SK-N-SH treated with all-trans-retinoic acid at 6 μM for 48 hours (cell line): ENCODE measurements around the gene C14orf39.
"Not testable (repeated sequence)": the region's sequence is repeated elsewhere in the genome, so short reads cannot be mapped to it uniquely, and the experiment has no call there.

Experiments used
- ATAC-seq: fragments of 200-7000 bp; cut with Tn5 transposase; 3 replicates; pipeline ENCODE4 v1.9.1; 2020; ENCODE audit warnings: mild to moderate bottlenecking, moderate library complexity
- ARNTL ChIP-seq: fragments of 450-650 bp; formaldehyde crosslinking; IDR thresholded peaks from 2 replicates; pipeline ENCODE4 v1.5.0; 2020; ENCODE audit warnings: low read depth, mild to moderate bottlenecking, moderate library complexity, borderline replicate concordance
- BACH2 ChIP-seq: fragments of 250-450 bp; sonication (Bioruptor Pico); IDR thresholded peaks from 2 replicates; pipeline ENCODE4 v1.9.0; 2021; ENCODE audit warnings: mild to moderate bottlenecking, borderline replicate concordance
- CREB5 ChIP-seq: fragments of 250-450 bp; sonication (Bioruptor Pico); IDR thresholded peaks from 2 replicates; pipeline ENCODE4 v1.5.1; 2020; ENCODE audit warnings: low read depth, mild to moderate bottlenecking, moderate library complexity
- CSDC2 ChIP-seq: fragments of 250-450 bp; sonication (Bioruptor Pico); IDR thresholded peaks from 2 replicates; pipeline ENCODE4 v1.5.0; 2020; ENCODE audit warnings: mild to moderate bottlenecking, moderate library complexity
- CSRNP3 ChIP-seq: fragments of 250-450 bp; sonication (Bioruptor Pico); IDR thresholded peaks from 2 replicates; pipeline ENCODE4 v1.5.1; 2021; ENCODE audit warnings: mild to moderate bottlenecking, moderate library complexity
- ESRRG ChIP-seq: fragments of 250-450 bp; sonication (Bioruptor Pico); IDR thresholded peaks from 2 replicates; pipeline ENCODE4 v1.6.1; 2021; ENCODE audit warnings: mild to moderate bottlenecking
- GLIS3 ChIP-seq: fragments of 250-450 bp; sonication (Bioruptor Pico); IDR thresholded peaks from 2 replicates; pipeline ENCODE4 v1.5.0; 2020; ENCODE audit warnings: mild to moderate bottlenecking, moderate library complexity
- ISL1 ChIP-seq: fragments of 250-450 bp; sonication (Bioruptor Pico); IDR thresholded peaks from 2 replicates; pipeline ENCODE4 v2.1.2; 2022; ENCODE audit warnings: mild to moderate bottlenecking, moderate library complexity
- OSR1 ChIP-seq: fragments of 250-450 bp; sonication (Bioruptor Pico); IDR thresholded peaks from 2 replicates; pipeline ENCODE4 v1.8.0; 2022; ENCODE audit warnings: moderate library complexity, mild to moderate bottlenecking, inconsistent platforms
- POU6F1 ChIP-seq: fragments of 250-450 bp; sonication (Bioruptor Pico); IDR thresholded peaks from 2 replicates; pipeline ENCODE4 v1.8.0; 2021; ENCODE audit warnings: low read depth, mild to moderate bottlenecking, moderate library complexity, borderline replicate concordance
- PPARA ChIP-seq: fragments of 250-450 bp; sonication (Bioruptor Pico); IDR thresholded peaks from 2 replicates; pipeline ENCODE4 v1.5.0; 2020; ENCODE audit warnings: mild to moderate bottlenecking, borderline replicate concordance
- RARB ChIP-seq: fragments of 250-450 bp; sonication (Bioruptor Pico); IDR thresholded peaks from 2 replicates; pipeline ENCODE4 v1.8.0; 2021; ENCODE audit warnings: mild to moderate bottlenecking, moderate library complexity
- SNAI2 ChIP-seq: fragments of 250-450 bp; sonication (Bioruptor Pico); IDR thresholded peaks from 2 replicates; pipeline ENCODE4 v1.5.0; 2020; ENCODE audit warnings: mild to moderate bottlenecking, moderate library complexity
- TCF4 ChIP-seq: fragments of 250-450 bp; sonication (Bioruptor Pico); IDR thresholded peaks from 2 replicates; pipeline ENCODE4 v1.8.0; 2021; ENCODE audit warnings: mild to moderate bottlenecking, moderate library complexity, borderline replicate concordance
- TOX ChIP-seq: fragments of 250-450 bp; sonication (Bioruptor Pico); IDR thresholded peaks from 2 replicates; pipeline ENCODE4 v1.8.0; 2021; ENCODE audit warnings: mild to moderate bottlenecking, moderate library complexity, borderline replicate concordance
- TSHZ2 ChIP-seq: fragments of 250-450 bp; sonication (Bioruptor Pico); IDR thresholded peaks from 2 replicates; pipeline ENCODE4 v1.5.0; 2020; ENCODE audit warnings: mild to moderate bottlenecking, moderate library complexity
- ZC3H10 ChIP-seq: fragments of 250-450 bp; sonication (Bioruptor Pico); IDR thresholded peaks from 2 replicates; pipeline ENCODE4 v1.5.1; 2021; ENCODE audit warnings: mild to moderate bottlenecking, moderate library complexity
- ZFP3 ChIP-seq: fragments of 250-450 bp; sonication (Bioruptor Pico); IDR thresholded peaks from 2 replicates; pipeline ENCODE4 v1.5.0; 2020; ENCODE audit warnings: mild to moderate bottlenecking, moderate library complexity
- ZFP30 ChIP-seq: fragments of 450-650 bp; formaldehyde crosslinking; IDR thresholded peaks from 2 replicates; pipeline ENCODE4 v1.5.0; 2022; ENCODE audit warnings: mild to moderate bottlenecking, moderate library complexity
- ZNF565 ChIP-seq: fragments of 450-650 bp; formaldehyde crosslinking; conservative IDR thresholded peaks from 2 replicates; pipeline ENCODE4 v1.5.0; 2020; ENCODE audit warnings: low read depth, mild to moderate bottlenecking, moderate library complexity
- ZNF70 ChIP-seq: fragments of 450-650 bp; formaldehyde crosslinking; IDR thresholded peaks from 2 replicates; pipeline ENCODE4 v1.5.0; 2020; ENCODE audit warnings: mild to moderate bottlenecking, moderate library complexity

The C14orf39 gene

GRCh38 chr14:60488175-60488574 lies 2.3 kb upstream of the C14orf39 start:
- ATAC-seq: peak; percentile 31; the same call in 1 of the 3 replicates
- TF ChIP-seq ESRRG (CRISPR knock-in tag) (no peak), TSHZ2 (CRISPR knock-in tag) (no peak), TCF4 (CRISPR knock-in tag) (no peak), BACH2 (CRISPR knock-in tag) (no peak), POU6F1 (CRISPR knock-in tag) (no peak), OSR1 (no peak), RARB (no peak), ISL1 (no peak), CSDC2 (CRISPR knock-in tag) (no peak)

- no peak for ATAC-seq
- no peak for TF ChIP-seq ZNF70
- TF ChIP-seq CSRNP3 (CRISPR knock-in tag): no peak
- TF ChIP-seq ZNF565 (CRISPR knock-in tag): no peak
- no peak for TF ChIP-seq TCF4 (CRISPR knock-in tag)
- TF ChIP-seq ZC3H10 (CRISPR knock-in tag): no peak
- no peak for TF ChIP-seq POU6F1 (CRISPR knock-in tag)
- no peak for TF ChIP-seq SNAI2 (CRISPR knock-in tag)
- no peak for TF ChIP-seq ZFP3
- no peak for TF ChIP-seq BACH2 (CRISPR knock-in tag)
- TF ChIP-seq ESRRG (CRISPR knock-in tag): no peak
- TF ChIP-seq, all 23 proteins: peak for 0
Measured at GRCh38 chr14:60487211-60487610, 1.3 kb upstream of the C14orf39 start.

GRCh38 chr14:60485057-60485597 lies 736 bp downstream of the C14orf39 start:
- peak; percentile 21 for ATAC-seq
- no peak for TF ChIP-seq ESRRG (CRISPR knock-in tag)
- TF ChIP-seq ZNF70: no peak
- TF ChIP-seq SNAI2 (CRISPR knock-in tag): no peak
- no peak for TF ChIP-seq TOX (CRISPR knock-in tag)
- TF ChIP-seq ZFP3: no peak
- no peak for TF ChIP-seq ZNF565 (CRISPR knock-in tag)

GRCh38 chr14:60482743-60483142 lies 3.1 kb downstream of the C14orf39 start:
- no peak for TF ChIP-seq GLIS3 (CRISPR knock-in tag)
- TF ChIP-seq TCF4 (CRISPR knock-in tag): no peak
- TF ChIP-seq, all 23 proteins: peak for 0
- no peak for ATAC-seq

- ATAC-seq: not testable (repeated sequence)
Measured at GRCh38 chr14:60480248-60480647, 5.6 kb downstream of the C14orf39 start.

- ATAC-seq: no peak
- TF ChIP-seq CREB5 (CRISPR knock-in tag): no peak
- TF ChIP-seq SNAI2 (CRISPR knock-in tag): no peak
- no peak for TF ChIP-seq POU6F1 (CRISPR knock-in tag)
- no peak for TF ChIP-seq GLIS3 (CRISPR knock-in tag)
- no peak for TF ChIP-seq ZFP30
- no peak for TF ChIP-seq ARNTL (CRISPR knock-in tag)
- no peak for TF ChIP-seq PPARA (CRISPR knock-in tag)
Measured at GRCh38 chr14:60455875-60456274, 30.0 kb downstream of the C14orf39 start.
